K562 (cell line): ENCODE results near the gene SFI1. TPM values are rescaled to one million over a fixed set of nuclear protein-coding genes. Genes with fewer than 3 reads are reported as not detected.
A peak's percentile ranks its signal among the peaks of the same experiment; 100 is the strongest.

Experiments used
- ATAC-seq: fragments of 200-7000 bp; cut with Tn5 transposase; 3 replicates; pipeline ENCODE4 v1.9.1; 2020; ENCODE audit warnings: moderate library complexity
- BruUV-seq: library from RNA; stranded (reverse); fragments of 400-500 nt; replicated peaks from 2 replicates; lab custom pipeline; 2021; lab: Mats Ljungman, UMichigan
- CTCF ChIA-PET: fragments of 300-600 bp; formaldehyde crosslinking; extraction: SDS; loops from one replicate; lab custom pipeline; 2021; ENCODE audit warnings: low intra/inter-chr PET ratio; lab: Yijun Ruan, JAX
- POLR2A ChIA-PET: fragments of 300-600, 350-650 bp; sonication (Branson Sonifier 250); formaldehyde crosslinking; extraction: SDS; loops from one replicate; lab custom pipeline; 2021; ENCODE audit warnings: antibody characterized with exemption, inconsistent platforms; lab: Yijun Ruan, JAX
- DNase-seq, 4 experiments: peaks; one replicate each; pipeline versions ENCODE4 v3.0.0 to v3.0.0-alpha.2; 2011 to 2018; ENCODE audit warnings: low spot score in 3 of 4, mixed read lengths in 3 of 4; ENCODE audit errors: extremely low read depth in 1 of 4
- FAIRE-seq: peaks from 2 replicates; lab custom pipeline; 2011; peaks lifted over from hg19 to GRCh38; lab: Jason Lieb, UNC
- H2AFZ ChIP-seq: 2 replicates; pipeline ENCODE4 v1.6.0; 2011; ENCODE audit warnings: low read depth, low read length, control low read depth, inconsistent platforms
- H3K27ac ChIP-seq: fragments of 200-600 bp; 3 replicates; pipeline ENCODE4 v1.8.0; 2011; ENCODE audit warnings: low read depth, mild to moderate bottlenecking, control low read depth, inconsistent platforms, low read length, moderate library complexity, mixed read lengths; ENCODE audit errors: extremely low read depth
- H3K27me3 ChIP-seq, 2 experiments: fragments of 300-600 bp in 1 of 2; 2 replicates in 1 of 2; 3 replicates in 1 of 2; pipeline versions ENCODE4 v1.6.0 to v1.8.0; 2011; ENCODE audit warnings: inconsistent platforms in 2 of 2, low read length in 2 of 2, mild to moderate bottlenecking in 1 of 2, mixed read lengths in 1 of 2, moderate library complexity in 1 of 2; ENCODE audit not compliant: control insufficient read depth in 2 of 2, insufficient read depth in 2 of 2
- H3K36me3 ChIP-seq: fragments of 300-600 bp; 3 replicates; pipeline ENCODE4 v1.8.0; 2011; ENCODE audit warnings: mild to moderate bottlenecking, low read length, inconsistent platforms; ENCODE audit not compliant: control insufficient read depth, insufficient read depth
- H3K4me1 ChIP-seq, 2 experiments: fragments of 200-600 bp in 1 of 2; replicated peaks in 1 of 2; 2 replicates in 1 of 2; 3 replicates in 1 of 2; pipeline versions ENCODE4 v1.5.1 to v1.8.0; 2011; ENCODE audit warnings: inconsistent platforms in 2 of 2, low read length in 2 of 2, mild to moderate bottlenecking in 1 of 2, mixed read lengths in 1 of 2, moderate library complexity in 1 of 2; ENCODE audit not compliant: control insufficient read depth in 2 of 2, insufficient read depth in 2 of 2
- H3K4me2 ChIP-seq: 2 replicates; pipeline ENCODE4 v1.6.1; 2011; ENCODE audit warnings: low read length, control low read depth, inconsistent platforms, mixed read lengths; ENCODE audit not compliant: insufficient read depth
- H3K4me3 ChIP-seq: fragments of 200-600 bp; sonication (generic), shearing (Covaris generic); 2 replicates; pipeline ENCODE4 v1.5.1; 2016; ENCODE audit warnings: control low read depth, inconsistent platforms
- H3K79me2 ChIP-seq: fragments of 200-600 bp; 3 replicates; pipeline ENCODE4 v1.8.0; 2011; ENCODE audit warnings: low read length, inconsistent platforms; ENCODE audit not compliant: control insufficient read depth, insufficient read depth
- H3K9ac ChIP-seq, 2 experiments: 2 replicates each; pipeline versions ENCODE4 v1.6.0 to v1.6.1; 2011; ENCODE audit warnings: low read depth in 2 of 2, low read length in 2 of 2, control low read depth in 1 of 2, inconsistent platforms in 1 of 2, mild to moderate bottlenecking in 1 of 2, mixed read lengths in 1 of 2; ENCODE audit not compliant: insufficient read depth in 1 of 2
- H3K9me1 ChIP-seq: one replicate; pipeline ENCODE4 v1.6.0; 2011; ENCODE audit warnings: inconsistent platforms, mild to moderate bottlenecking, low read length, moderate library complexity; ENCODE audit not compliant: control insufficient read depth, insufficient read depth
- H3K9me3 ChIP-seq: replicated peaks from 2 replicates; pipeline ENCODE4 v1.5.1; 2011; ENCODE audit warnings: low read depth, low read length, inconsistent platforms; ENCODE audit not compliant: control insufficient read depth, insufficient read depth
- H4K20me1 ChIP-seq: replicated peaks from 2 replicates; pipeline ENCODE4 v1.6.1; 2011; ENCODE audit warnings: low read length, inconsistent platforms, mixed read lengths; ENCODE audit not compliant: control insufficient read depth, insufficient read depth
- RBM34 ChIP-seq: fragments of 200-400 bp; formaldehyde crosslinking; IDR thresholded peaks from 2 replicates; pipeline ENCODE4 v1.6.1; 2018; ENCODE audit warnings: low read length, borderline replicate concordance; ENCODE audit not compliant: insufficient read depth
- SPI1 ChIP-seq: IDR thresholded peaks from 2 replicates; pipeline ENCODE4 v1.6.1; 2011; ENCODE audit warnings: low read depth, low read length, control low read depth, borderline replicate concordance
- ZNF717 ChIP-seq: fragments of 250-450 bp; sonication (Bioruptor Pico); IDR thresholded peaks from 2 replicates; pipeline ENCODE4 v1.5.0; 2021
- WGBS: fragments of 100-300 bp; shearing (Covaris generic); methylation state at CpG from one replicate; pipeline ENCODE4 v1.1.6; 2016; ENCODE audit warnings: low coverage, mixed read lengths; ENCODE audit not compliant: insufficient coverage; ENCODE audit errors: missing lambda C conversion rate; 5-methylcytosine and 5-hydroxymethylcytosine counted together
- in situ Hi-C: fragments of 300-500 bp; cut with MboI; formaldehyde crosslinking; loops from 4 replicates; pipeline ENCODE4 v1.15.0; 2018; ENCODE audit warnings: inconsistent platforms, mixed read lengths
- intact Hi-C: fragments of 100-400 bp; cut with micrococcal nuclease; formaldehyde crosslinking; loops from 2 replicates; pipeline ENCODE4 v1.14.2; 2022
- polyA plus RNA-seq, 8 experiments: library from polyadenylated mRNA; depleted of rRNA in 4 of 8; stranded (reverse) in 5 of 8; unstranded in 3 of 8; fragments of >200 nt; fragmentation: Nextera tagmentation in 2 of 8; fragmentation: Illumina TruSeq in 1 of 8; extraction: Ambion mirVana in 2 of 8; extraction: Trizol in 1 of 8; gene quantifications; 2 replicates each; pipeline versions ENCODE4 v1.2.1 to v1.2.3, GENCODE V29; 2011 to 2014; ENCODE audit warnings: inconsistent platforms in 1 of 8, missing spikeins in 1 of 8
- total RNA-seq, 7 experiments: library from RNA; depleted of rRNA in 6 of 7; stranded (reverse); fragments of >200 nt in 6 of 7; fragmentation: Illumina TruSeq in 2 of 7; extraction: Trizol in 2 of 7; gene quantifications; 2 replicates each; pipeline versions ENCODE4 v1.2.1 to v1.2.3, GENCODE V29; 2011 to 2021; ENCODE audit warnings: low replicate concordance in 1 of 7
- TF ChIP-seq, protein P1 (sequence below): IDR thresholded peaks from 2 replicates; pipeline ENCODE4 v1.6.1; 2016; ENCODE audit warnings: missing genetic modification characterization, missing compliant biosample characterization
- TF ChIP-seq, protein P2 (sequence below): fragments of 200-400 bp; formaldehyde crosslinking; IDR thresholded peaks from 2 replicates; pipeline ENCODE4 v1.6.1; 2017; ENCODE audit warnings: mild to moderate bottlenecking, low read depth, low read length, moderate library complexity
- TF ChIP-seq, protein P3 (sequence below): fragments of 450-650 bp; IDR thresholded peaks from 2 replicates; pipeline ENCODE4 v1.6.1; 2018; ENCODE audit not compliant: partially characterized antibody

SFI1 gene
- total and polyA plus RNA-seq, 9 of the 15 experiments (the other 6 are each of a cell fraction or from before 2014, with no cell fraction given), result 3.0 to 25.6 (median 14.1) TPM

DNA sequence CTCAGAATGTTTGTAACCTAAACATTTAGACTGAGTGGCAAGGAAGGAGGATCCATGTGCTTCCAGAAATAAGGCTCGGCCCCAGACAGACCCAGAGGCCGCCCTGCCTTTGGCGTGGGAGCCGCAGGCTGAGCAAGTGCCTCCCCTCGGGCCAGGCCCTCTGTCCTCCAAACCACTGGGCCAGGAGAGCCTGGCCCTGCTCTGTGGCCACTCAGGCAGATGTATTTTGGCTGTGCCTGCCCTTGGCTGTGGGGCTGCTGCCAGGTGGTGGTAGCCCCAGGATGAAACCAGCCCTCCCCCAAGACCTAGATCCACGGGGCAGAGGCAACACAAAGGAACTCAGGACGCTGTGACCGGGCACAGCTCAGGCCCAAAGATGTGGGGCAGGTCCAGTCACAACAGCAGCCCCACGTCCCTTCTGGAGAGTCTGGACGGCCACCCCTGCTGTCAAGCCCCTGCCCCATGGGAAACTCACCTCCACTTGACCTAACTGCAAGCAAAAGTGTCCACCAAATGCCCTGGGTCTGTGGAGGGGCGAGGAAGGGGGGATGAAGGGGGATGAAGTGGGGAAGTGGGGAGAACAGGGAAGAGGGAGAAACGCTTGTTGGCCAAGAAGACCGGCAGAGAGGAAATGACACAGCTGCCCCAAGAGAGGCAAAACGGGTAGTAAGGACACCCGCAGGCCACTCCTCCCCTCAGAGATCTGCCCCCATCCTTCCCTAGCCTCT is 141.7 kb downstream of the SFI1 start (continued):
- TF ChIP-seq, protein P1, sequence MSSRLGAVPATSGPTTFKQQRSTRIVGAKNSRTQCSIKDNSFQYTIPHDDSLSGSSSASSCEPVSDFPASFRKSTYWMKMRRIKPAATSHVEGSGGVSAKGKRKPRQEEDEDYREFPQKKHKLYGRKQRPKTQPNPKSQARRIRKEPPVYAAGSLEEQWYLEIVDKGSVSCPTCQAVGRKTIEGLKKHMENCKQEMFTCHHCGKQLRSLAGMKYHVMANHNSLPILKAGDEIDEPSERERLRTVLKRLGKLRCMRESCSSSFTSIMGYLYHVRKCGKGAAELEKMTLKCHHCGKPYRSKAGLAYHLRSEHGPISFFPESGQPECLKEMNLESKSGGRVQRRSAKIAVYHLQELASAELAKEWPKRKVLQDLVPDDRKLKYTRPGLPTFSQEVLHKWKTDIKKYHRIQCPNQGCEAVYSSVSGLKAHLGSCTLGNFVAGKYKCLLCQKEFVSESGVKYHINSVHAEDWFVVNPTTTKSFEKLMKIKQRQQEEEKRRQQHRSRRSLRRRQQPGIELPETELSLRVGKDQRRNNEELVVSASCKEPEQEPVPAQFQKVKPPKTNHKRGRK (tag), result no peak
- TF ChIP-seq SPI1, result peak; percentile 15; the same call in 1 of the 2 replicates

DNA sequence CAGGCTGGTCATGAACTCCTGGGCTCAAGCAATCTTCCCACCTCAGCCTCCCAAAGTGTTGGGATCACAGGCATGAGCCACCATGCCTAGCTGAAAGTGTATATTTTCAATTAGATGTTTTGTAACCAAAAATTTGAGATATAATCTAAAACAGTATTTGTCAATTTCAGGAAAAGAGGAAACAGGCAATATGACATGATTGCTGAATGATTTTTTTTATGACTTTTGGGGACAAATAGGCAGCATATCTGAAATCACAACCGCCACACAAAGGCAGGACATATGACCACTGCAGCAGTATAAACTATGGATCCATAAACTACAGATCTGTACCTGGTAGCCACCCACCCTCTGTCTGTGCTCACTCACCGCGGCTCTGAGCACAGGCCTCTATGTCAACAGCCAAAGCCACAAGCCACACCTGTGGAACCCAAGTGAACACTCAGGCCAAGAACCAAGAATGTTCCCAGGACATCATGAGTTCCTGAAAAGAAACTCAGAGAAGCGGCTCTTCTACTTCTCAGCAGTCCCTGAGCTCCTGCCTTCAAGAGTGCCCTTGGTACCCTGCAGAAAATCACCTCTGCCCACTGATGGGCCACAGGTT is 143.2 kb downstream of the SFI1 start:
- ChIA-PET POLR2A (interaction anchor here (1.7 kb wide), 1 partner anchor 9 kb away, joined by 4 read pairs; no protein-coding TSS in a partner anchor), CTCF (no interaction called here)
- Histone ChIP-seq H2AFZ (no peak overlapping the region), H3K79me2 (no peaks in the 10 kb centered on the region; the same call in 1 of the 3 replicates), H3K4me1 (peaks cover 4 to 17% of the 10 kb centered on the region in 2 experiments; a peak in 3 of 5 replicates), H3K4me3 (no peak overlapping the region), H3K9me3 (no peaks in the 10 kb centered on the region), H3K9me1 (no peaks in the 10 kb centered on the region), H3K36me3 (no peaks in the 10 kb centered on the region), H4K20me1 (no peaks in the 10 kb centered on the region), H3K27ac (no peak overlapping the region), H3K27me3 (no peaks in the 10 kb centered on the region), H3K9ac (no peak overlapping the region), H3K4me2 (no peak overlapping the region)
- DNase-seq, result no peak
- FAIRE-seq, result no peak
- in situ Hi-C loops, result no loop called here
- ATAC-seq, result no peak; the same call in 2 of the 3 replicates
- intact Hi-C loops, result no loop called here
- no TSS peak for BruUV-seq
- 59% methylated on average over 4 of the region's 4 CpGs for WGBS
- TF ChIP-seq, protein P2, sequence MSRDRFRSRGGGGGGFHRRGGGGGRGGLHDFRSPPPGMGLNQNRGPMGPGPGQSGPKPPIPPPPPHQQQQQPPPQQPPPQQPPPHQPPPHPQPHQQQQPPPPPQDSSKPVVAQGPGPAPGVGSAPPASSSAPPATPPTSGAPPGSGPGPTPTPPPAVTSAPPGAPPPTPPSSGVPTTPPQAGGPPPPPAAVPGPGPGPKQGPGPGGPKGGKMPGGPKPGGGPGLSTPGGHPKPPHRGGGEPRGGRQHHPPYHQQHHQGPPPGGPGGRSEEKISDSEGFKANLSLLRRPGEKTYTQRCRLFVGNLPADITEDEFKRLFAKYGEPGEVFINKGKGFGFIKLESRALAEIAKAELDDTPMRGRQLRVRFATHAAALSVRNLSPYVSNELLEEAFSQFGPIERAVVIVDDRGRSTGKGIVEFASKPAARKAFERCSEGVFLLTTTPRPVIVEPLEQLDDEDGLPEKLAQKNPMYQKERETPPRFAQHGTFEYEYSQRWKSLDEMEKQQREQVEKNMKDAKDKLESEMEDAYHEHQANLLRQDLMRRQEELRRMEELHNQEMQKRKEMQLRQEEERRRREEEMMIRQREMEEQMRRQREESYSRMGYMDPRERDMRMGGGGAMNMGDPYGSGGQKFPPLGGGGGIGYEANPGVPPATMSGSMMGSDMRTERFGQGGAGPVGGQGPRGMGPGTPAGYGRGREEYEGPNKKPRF, result no peak
- TF ChIP-seq ZNF717 (CRISPR knock-in tag) (no peak), RBM34 (no peak)
- TF ChIP-seq, protein P3, sequence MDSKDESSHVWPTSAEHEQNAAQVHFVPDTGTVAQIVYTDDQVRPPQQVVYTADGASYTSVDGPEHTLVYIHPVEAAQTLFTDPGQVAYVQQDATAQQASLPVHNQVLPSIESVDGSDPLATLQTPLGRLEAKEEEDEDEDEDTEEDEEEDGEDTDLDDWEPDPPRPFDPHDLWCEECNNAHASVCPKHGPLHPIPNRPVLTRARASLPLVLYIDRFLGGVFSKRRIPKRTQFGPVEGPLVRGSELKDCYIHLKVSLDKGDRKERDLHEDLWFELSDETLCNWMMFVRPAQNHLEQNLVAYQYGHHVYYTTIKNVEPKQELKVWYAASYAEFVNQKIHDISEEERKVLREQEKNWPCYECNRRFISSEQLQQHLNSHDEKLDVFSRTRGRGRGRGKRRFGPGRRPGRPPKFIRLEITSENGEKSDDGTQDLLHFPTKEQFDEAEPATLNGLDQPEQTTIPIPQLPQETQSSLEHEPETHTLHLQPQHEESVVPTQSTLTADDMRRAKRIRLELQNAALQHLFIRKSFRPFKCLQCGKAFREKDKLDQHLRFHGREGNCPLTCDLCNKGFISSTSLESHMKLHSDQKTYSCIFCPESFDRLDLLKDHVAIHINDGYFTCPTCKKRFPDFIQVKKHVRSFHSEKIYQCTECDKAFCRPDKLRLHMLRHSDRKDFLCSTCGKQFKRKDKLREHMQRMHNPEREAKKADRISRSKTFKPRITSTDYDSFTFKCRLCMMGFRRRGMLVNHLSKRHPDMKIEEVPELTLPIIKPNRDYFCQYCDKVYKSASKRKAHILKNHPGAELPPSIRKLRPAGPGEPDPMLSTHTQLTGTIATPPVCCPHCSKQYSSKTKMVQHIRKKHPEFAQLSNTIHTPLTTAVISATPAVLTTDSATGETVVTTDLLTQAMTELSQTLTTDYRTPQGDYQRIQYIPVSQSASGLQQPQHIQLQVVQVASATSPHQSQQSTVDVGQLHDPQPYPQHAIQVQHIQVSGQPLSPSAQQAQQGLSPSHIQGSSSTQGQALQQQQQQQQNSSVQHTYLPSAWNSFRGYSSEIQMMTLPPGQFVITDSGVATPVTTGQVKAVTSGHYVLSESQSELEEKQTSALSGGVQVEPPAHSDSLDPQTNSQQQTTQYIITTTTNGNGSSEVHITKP, result no peak
